NCI-H2107 treated with DMSO at 0.1 percent for 48 hours (cell line): ENCODE results near the gene MEF2B.
A peak's percentile ranks its signal among the peaks of the same experiment; 100 is the strongest.
"Not testable (repeated sequence)": the region's sequence is repeated elsewhere in the genome, so short reads cannot be mapped to it uniquely, and the experiment has no call there.

ENCODE experiments used
- DNase-seq: peaks from one replicate; lab custom pipeline; 2025; ENCODE audit not compliant: unreplicated experiment; lab: John Stamatoyannopoulos, UW

The MEF2B gene

GRCh38 chr19:19157808-19158207 lies 12.3 kb downstream of the MEF2B start:
- DNase-seq = no peak

- DNase-seq = no peak
Measured at GRCh38 chr19:19155495-19156219, 14.4 kb downstream of the MEF2B start.

GRCh38 chr19:19154768-19155494 lies 15.1 kb downstream of the MEF2B start:
- DNase-seq = no peak

- no peak for DNase-seq
Measured at GRCh38 chr19:19152668-19153384, 17.2 kb downstream of the MEF2B start.

- DNase-seq = no peak
Measured at GRCh38 chr19:19151418-19151817, 18.6 kb downstream of the MEF2B start.

GRCh38 chr19:19149435-19149834 lies 20.6 kb downstream of the MEF2B start:
- no peak for DNase-seq

GRCh38 chr19:19148504-19148903 lies 21.6 kb downstream of the MEF2B start:
- DNase-seq = not testable (repeated sequence)

- no peak for DNase-seq
Measured at GRCh38 chr19:19147344-19147743, 22.7 kb downstream of the MEF2B start.

GRCh38 chr19:19146865-19147264 lies 23.2 kb downstream of the MEF2B start:
- no peak for DNase-seq

- peak; percentile 12 for DNase-seq
Measured at GRCh38 chr19:19145684-19146608, 24.1 kb downstream of the MEF2B start.

GRCh38 chr19:19145281-19145680 lies 24.8 kb downstream of the MEF2B start:
- no peak for DNase-seq

- no peak for DNase-seq
Measured at GRCh38 chr19:19142347-19142746, 27.7 kb downstream of the MEF2B start.

GRCh38 chr19:19140476-19140875 lies 29.6 kb downstream of the MEF2B start:
- DNase-seq = no peak

- DNase-seq = no peak
Measured at GRCh38 chr19:19139876-19140229, 30.2 kb downstream of the MEF2B start.

GRCh38 chr19:19138109-19138981 lies 31.7 kb downstream of the MEF2B start, which contains the start of gene TMEM161A:
Gene TMEM161A, minus strand, starts transcription at chr19:19138478. Its CDS starts 50 bp downstream, at chr19:19138428.
- peak; percentile 91 for DNase-seq

GRCh38 chr19:19137556-19138108 lies 32.4 kb downstream of the MEF2B start:
- DNase-seq = no peak

GRCh38 chr19:19135713-19136112 lies 34.4 kb downstream of the MEF2B start:
- DNase-seq = not testable (repeated sequence)

- peak; percentile 26 for DNase-seq
Measured at GRCh38 chr19:19134687-19135158, 35.3 kb downstream of the MEF2B start.

- DNase-seq = no peak
Measured at GRCh38 chr19:19133985-19134384, 36.1 kb downstream of the MEF2B start.
